Fibroblast of lung (primary cell): Measurements from ENCODE around the gene CABS1. TPM values are rescaled to one million over a fixed set of nuclear protein-coding genes. Genes with fewer than 3 reads are reported as not detected.

Source experiments
- DNase-seq, 2 donors: peaks; one replicate each; pipeline versions ENCODE4 v3.0.0 to v3.0.0-alpha.2; 2010; ENCODE audit warnings: low read depth in 2 of 2
- H2AFZ ChIP-seq: 2 replicates; pipeline ENCODE4 v1.5.1; 2012; ENCODE audit warnings: low read length, control low read depth, inconsistent platforms
- H3K27ac ChIP-seq: 2 replicates; pipeline ENCODE4 v1.5.1; 2011; ENCODE audit warnings: low read length, control low read depth; ENCODE audit not compliant: insufficient read depth
- H3K27me3 ChIP-seq: 2 replicates; pipeline ENCODE4 v1.5.1; 2011; ENCODE audit warnings: mild to moderate bottlenecking, low read length; ENCODE audit not compliant: control insufficient read depth, insufficient read depth
- H3K36me3 ChIP-seq: 2 replicates; pipeline ENCODE4 v1.5.1; 2011; ENCODE audit warnings: low read length; ENCODE audit not compliant: control insufficient read depth, insufficient read depth
- H3K4me1 ChIP-seq: 2 replicates; pipeline ENCODE4 v1.5.1; 2011; ENCODE audit warnings: low read length; ENCODE audit not compliant: control insufficient read depth, insufficient read depth; ENCODE audit errors: extremely low read depth
- H3K4me2 ChIP-seq: 2 replicates; pipeline ENCODE4 v1.5.1; 2011; ENCODE audit warnings: low read length, control low read depth; ENCODE audit not compliant: insufficient read depth; ENCODE audit errors: extremely low read depth
- H3K4me3 ChIP-seq, 4 experiments: fragments of 200-600 bp in 1 of 4; sonication (generic) in 1 of 4; replicated peaks in 1 of 4; 2 replicates each; pipeline ENCODE4 v1.5.1; 2011 to 2016; ENCODE audit warnings: low read length in 4 of 4, low read depth in 3 of 4, mild to moderate bottlenecking in 3 of 4, control low read depth in 2 of 4, inconsistent platforms in 1 of 4, mixed read lengths in 1 of 4; ENCODE audit not compliant: insufficient read depth in 1 of 4; ENCODE audit errors: control extremely low read depth in 1 of 4
- H3K79me2 ChIP-seq: 2 replicates; pipeline ENCODE4 v1.5.1; 2012; ENCODE audit warnings: mild to moderate bottlenecking, low read length, inconsistent platforms; ENCODE audit not compliant: control insufficient read depth, insufficient read depth
- H3K9ac ChIP-seq: 2 replicates; pipeline ENCODE4 v1.5.1; 2011; ENCODE audit warnings: mild to moderate bottlenecking, low read length, control low read depth; ENCODE audit not compliant: insufficient read depth
- H3K9me3 ChIP-seq: 2 replicates; pipeline ENCODE4 v1.5.1; 2012; ENCODE audit warnings: low read depth, low read length; ENCODE audit not compliant: control insufficient read depth, insufficient read depth
- H4K20me1 ChIP-seq: 2 replicates; pipeline ENCODE4 v1.5.1; 2011; ENCODE audit warnings: low read length; ENCODE audit not compliant: control insufficient read depth, insufficient read depth; ENCODE audit errors: extremely low read depth
- CTCF ChIP-seq, 2 donors: IDR thresholded peaks in 1 of 2; conservative IDR thresholded peaks in 1 of 2; 1 replicate in 1 of 2; 2 replicates in 1 of 2; pipeline ENCODE4 v1.5.1; 2011 to 2012; ENCODE audit warnings: low read length in 2 of 2, control low read depth in 1 of 2, inconsistent platforms in 1 of 2, low read depth in 1 of 2, mild to moderate bottlenecking in 1 of 2
- EZH2 ChIP-seq: IDR thresholded peaks from 2 replicates; pipeline ENCODE4 v1.5.1; 2012; ENCODE audit warnings: low read length, control low read depth, mild to moderate bottlenecking; ENCODE audit errors: missing control alignments
- polyA plus RNA-seq, 2 donors: library from polyadenylated mRNA; depleted of rRNA in 1 of 2; stranded (reverse) in 1 of 2; unstranded in 1 of 2; fragments of >200 nt; gene quantifications; 2 replicates each; pipeline ENCODE4 v1.2.1, GENCODE V29; 2011 to 2012; ENCODE audit warnings: missing spikeins in 1 of 2
- total RNA-seq: library from RNA; depleted of rRNA; stranded (reverse); fragments of >200 nt; gene quantifications from 2 replicates; pipeline ENCODE4 v1.2.1, GENCODE V29; 2014

The CABS1 gene
- total and polyA plus RNA-seq, 2 donors (not counting 1 experiment from before 2014, with no cell fraction given) = not detected

GRCh38 chr4:70300215-70300614, 34.6 kb upstream of the CABS1 start:
- Histone ChIP-seq H4K20me1 (no peaks in the 10 kb centered on the region), H3K36me3 (no peaks in the 10 kb centered on the region), H3K4me1 (no peaks in the 10 kb centered on the region), H3K4me2 (no peak overlapping the region), H3K27ac (no peak overlapping the region), H3K9me3 (no peaks in the 10 kb centered on the region), H3K27me3 (no peaks in the 10 kb centered on the region), H2AFZ (no peak overlapping the region), H3K4me3 (no peak overlapping the region), H3K9ac (no peak overlapping the region), H3K79me2 (no peaks in the 10 kb centered on the region)
- TF ChIP-seq EZH2 = no peak
- TF ChIP-seq CTCF (conservative IDR thresholded peaks at IDR 0.05 in 1 of 2, IDR thresholded peaks at IDR 0.05 in 1 of 2; ENCODE audit: low read depth in 1 of 2, low read length in 2 of 2) = no peak
- DNase-seq = no peak

DNA sequence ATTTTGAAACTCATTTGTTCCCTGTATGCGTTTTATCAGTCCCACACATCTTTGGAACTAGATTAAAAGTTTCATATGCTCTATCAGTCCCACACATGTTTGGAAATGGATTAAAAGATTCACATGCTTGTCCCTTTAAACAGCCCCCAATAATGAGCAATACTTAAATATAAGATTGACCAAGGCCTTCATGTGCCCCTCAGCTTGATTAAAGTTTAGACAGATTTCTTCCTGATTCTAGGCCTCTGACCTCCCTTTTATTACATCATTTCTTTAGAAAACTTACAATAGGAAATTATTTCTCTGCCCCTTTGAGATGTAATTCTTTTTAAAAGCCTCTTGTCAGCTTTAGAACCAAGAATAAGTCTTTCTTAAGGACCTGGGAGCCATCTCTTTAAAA, 31.7 kb upstream of the CABS1 start:
- no peak overlapping the region for H3K9ac ChIP-seq
- TF ChIP-seq CTCF (conservative IDR thresholded peaks at IDR 0.05 in 1 of 2, IDR thresholded peaks at IDR 0.05 in 1 of 2; ENCODE audit: low read depth in 1 of 2, low read length in 2 of 2) = no peak
- TF ChIP-seq EZH2 = no peak
- no peak overlapping the region for H2AFZ ChIP-seq
- no peaks in the 10 kb centered on the region for H3K27me3 ChIP-seq
- H3K36me3 ChIP-seq = no peaks in the 10 kb centered on the region
- H3K4me2 ChIP-seq = no peak overlapping the region
- H3K27ac ChIP-seq = no peak overlapping the region
- no peaks in the 10 kb centered on the region for H3K79me2 ChIP-seq
- H3K4me1 ChIP-seq = no peaks in the 10 kb centered on the region
- no peaks in the 10 kb centered on the region for H4K20me1 ChIP-seq
- DNase-seq = no peak
- no peaks in the 10 kb centered on the region for H3K9me3 ChIP-seq
- H3K4me3 ChIP-seq = no peak overlapping the region

GRCh38 chr4:70305601-70306000, 29.2 kb upstream of the CABS1 start:
- Histone ChIP-seq H3K36me3 (no peaks in the 10 kb centered on the region), H3K27me3 (no peaks in the 10 kb centered on the region), H3K4me3 (no peak overlapping the region), H2AFZ (no peak overlapping the region), H3K4me2 (no peak overlapping the region), H3K79me2 (no peaks in the 10 kb centered on the region), H4K20me1 (no peaks in the 10 kb centered on the region), H3K27ac (no peak overlapping the region), H3K4me1 (no peaks in the 10 kb centered on the region), H3K9ac (no peak overlapping the region), H3K9me3 (no peaks in the 10 kb centered on the region)
- DNase-seq = no peak
- TF ChIP-seq CTCF (conservative IDR thresholded peaks at IDR 0.05 in 1 of 2, IDR thresholded peaks at IDR 0.05 in 1 of 2; ENCODE audit: low read depth in 1 of 2, low read length in 2 of 2) = no peak
- TF ChIP-seq EZH2 = no peak
